Astrocyte (in vitro differentiated cells and primary cell): ENCODE data around the gene DCAKD. TPM values are rescaled to one million over a fixed set of nuclear protein-coding genes. Genes with fewer than 3 reads are reported as not detected.

ENCODE experiments used
- DNase-seq: peaks from one replicate; pipeline ENCODE4 v3.0.0-alpha.2; 2010; ENCODE audit warnings: low read depth
- FAIRE-seq: peaks from 2 replicates; lab custom pipeline; 2011; peaks lifted over from hg19 to GRCh38; lab: Jason Lieb, UNC
- H2AFZ ChIP-seq: 2 replicates; pipeline ENCODE4 v1.6.0; 2012; ENCODE audit warnings: low read depth, low read length, inconsistent platforms
- H3K27ac ChIP-seq: 2 replicates; pipeline ENCODE4 v1.5.1; 2011; ENCODE audit warnings: low read depth, low read length, inconsistent platforms
- H3K27me3 ChIP-seq: 2 replicates; pipeline ENCODE4 v1.6.0; 2011; ENCODE audit warnings: low read length, inconsistent platforms; ENCODE audit not compliant: insufficient read depth
- H3K36me3 ChIP-seq: 2 replicates; pipeline ENCODE4 v1.5.1; 2011; ENCODE audit warnings: low read length, inconsistent platforms; ENCODE audit not compliant: insufficient read depth
- H3K4me1 ChIP-seq: 2 replicates; pipeline ENCODE4 v1.5.1; 2011; ENCODE audit warnings: low read length, inconsistent platforms; ENCODE audit not compliant: insufficient read depth
- H3K4me2 ChIP-seq: 2 replicates; pipeline ENCODE4 v1.6.0; 2012; ENCODE audit warnings: low read length, inconsistent platforms
- H3K4me3 ChIP-seq: 2 replicates; pipeline ENCODE4 v1.5.1; 2011; ENCODE audit warnings: low read depth, mild to moderate bottlenecking, low read length, inconsistent platforms; ENCODE audit not compliant: insufficient read depth
- H3K79me2 ChIP-seq: 2 replicates; pipeline ENCODE4 v1.6.0; 2012; ENCODE audit warnings: mild to moderate bottlenecking, low read length, inconsistent platforms; ENCODE audit not compliant: insufficient read depth
- H3K9ac ChIP-seq: 2 replicates; pipeline ENCODE4 v1.6.0; 2012; ENCODE audit warnings: mild to moderate bottlenecking, low read length, inconsistent platforms
- H3K9me3 ChIP-seq: 2 replicates; pipeline ENCODE4 v1.5.1; 2012; ENCODE audit warnings: low read depth, mild to moderate bottlenecking, low read length, inconsistent platforms; ENCODE audit not compliant: insufficient read depth
- H4K20me1 ChIP-seq: 2 replicates; pipeline ENCODE4 v1.6.0; 2012; ENCODE audit warnings: low read length, inconsistent platforms; ENCODE audit not compliant: insufficient read depth
- H3K27ac Mint-ChIP-seq: one replicate; pipeline ENCODE4 v1.8.0; 2021; ENCODE audit warnings: mild to moderate bottlenecking, mixed read lengths; ENCODE audit not compliant: unreplicated experiment
- H3K27me3 Mint-ChIP-seq: one replicate; pipeline ENCODE4 v1.8.0; 2021; ENCODE audit warnings: low read depth, mixed read lengths; ENCODE audit not compliant: unreplicated experiment
- H3K36me3 Mint-ChIP-seq: one replicate; pipeline ENCODE4 v1.8.0; 2021; ENCODE audit warnings: low read depth, mixed read lengths; ENCODE audit not compliant: unreplicated experiment
- H3K4me1 Mint-ChIP-seq: one replicate; pipeline ENCODE4 v1.8.0; 2021; ENCODE audit warnings: low read depth, mixed read lengths; ENCODE audit not compliant: unreplicated experiment
- H3K4me3 Mint-ChIP-seq: one replicate; pipeline ENCODE4 v1.8.0; 2021; ENCODE audit warnings: mild to moderate bottlenecking, moderate library complexity, mixed read lengths; ENCODE audit not compliant: unreplicated experiment
- H3K9me3 Mint-ChIP-seq: one replicate; pipeline ENCODE4 v1.8.0; 2021; ENCODE audit warnings: mild to moderate bottlenecking, mixed read lengths; ENCODE audit not compliant: unreplicated experiment
- CTCF ChIP-seq: IDR thresholded peaks from 2 replicates; pipeline ENCODE4 v1.5.1; 2011; ENCODE audit warnings: low read depth, mild to moderate bottlenecking, inconsistent platforms, low read length, moderate library complexity; ENCODE audit not compliant: insufficient read depth
- EZH2 ChIP-seq: IDR thresholded peaks from 2 replicates; pipeline ENCODE4 v1.6.1; 2012; ENCODE audit warnings: mild to moderate bottlenecking, low read length, inconsistent platforms; ENCODE audit not compliant: insufficient read depth
- total RNA-seq: library from RNA; stranded (reverse); gene quantifications from 2 replicates; pipeline ENCODE4 v1.2.1, GENCODE V29; 2021

Gene DCAKD
- total RNA-seq, 1 donor from 2014 or later: 34.8 TPM

- Mint-ChIP-seq H3K4me3 (no peak overlapping the region), H3K36me3 (no peaks in the 10 kb centered on the region), H3K27me3 (peaks cover 45% of the 10 kb centered on the region), H3K4me1 (peaks cover 10% of the 10 kb centered on the region), H3K27ac (no peak overlapping the region), H3K9me3 (no peaks in the 10 kb centered on the region)
- no peak overlapping the region for H3K4me2 ChIP-seq
- DNase-seq: no peak
- no peak overlapping the region for H3K4me3 ChIP-seq
- TF ChIP-seq EZH2 (no peak), CTCF (no peak)
- H3K79me2 ChIP-seq: no peaks in the 10 kb centered on the region
- H3K9me3 ChIP-seq: no peaks in the 10 kb centered on the region
- H3K9ac ChIP-seq: no peak overlapping the region
- peaks cover 17% of the 10 kb centered on the region for H3K4me1 ChIP-seq
- H3K27ac ChIP-seq: no peak overlapping the region
- H4K20me1 ChIP-seq: no peaks in the 10 kb centered on the region
- no peak overlapping the region for H2AFZ ChIP-seq
- peaks cover 10% of the 10 kb centered on the region for H3K27me3 ChIP-seq
- no peak for FAIRE-seq
- H3K36me3 ChIP-seq: no peaks in the 10 kb centered on the region
These were observed 75.2 kb downstream of the DCAKD start for GRCh38 chr17:44976206-44976605.

Other genes starting within 250 kb of the DCAKD start
- 28.0 and 38.4 TPM in 2 replicates for gene GJC1, start 221.3 kb downstream of the DCAKD start, total RNA-seq
- not detected in 2 replicates for gene HIGD1B, start 203.7 kb downstream of the DCAKD start, total RNA-seq
- 129 and 133 TPM in 2 replicates for gene EFTUD2, start 152.2 kb downstream of the DCAKD start, total RNA-seq
- gene GFAP, start 136.1 kb downstream of the DCAKD start, total RNA-seq: 0.22 TPM in 1 of 2 replicates, not detected in the other
- gene KIF18B, start 103.9 kb downstream of the DCAKD start, total RNA-seq: 0.82 and 1.8 TPM in 2 replicates
- gene C1QL1, start 83.3 kb downstream of the DCAKD start, total RNA-seq: not detected in 2 replicates
- gene NMT1, start 9.7 kb upstream of the DCAKD start, total RNA-seq: 114 and 130 TPM in 2 replicates
- 76.5 and 92.0 TPM in 2 replicates for gene PLCD3, start 80.9 kb upstream of the DCAKD start, total RNA-seq
- gene ACBD4, start 84.1 kb upstream of the DCAKD start, total RNA-seq: 3.9 and 4.7 TPM in 2 replicates
- gene HEXIM1, start 96.8 kb upstream of the DCAKD start, total RNA-seq: 44.5 and 46.6 TPM in 2 replicates
- gene HEXIM2, start 110.2 kb upstream of the DCAKD start, total RNA-seq: 8.4 and 9.0 TPM in 2 replicates
- gene FMNL1, start 170.3 kb upstream of the DCAKD start, total RNA-seq: 4.0 and 4.7 TPM in 2 replicates
- not detected in 2 replicates for gene SPATA32, start 210.5 kb upstream of the DCAKD start, total RNA-seq